H9 (cell line): ENCODE measurements around the gene TSPO. TPM values are rescaled to one million over a fixed set of nuclear protein-coding genes. Genes with fewer than 3 reads are reported as not detected.

Experiments used
- DNase-seq: peaks from one replicate; pipeline ENCODE4 v3.0.0-alpha.2; 2017
- H2AFZ ChIP-seq: one replicate; pipeline ENCODE4 v1.6.1; 2013; ENCODE audit warnings: mild to moderate bottlenecking, low read length, control low read depth, moderate library complexity
- H2AK5ac ChIP-seq: 2 replicates; pipeline ENCODE4 v1.6.1; 2013; ENCODE audit warnings: low read length, control low read depth, mixed read lengths; ENCODE audit not compliant: insufficient read length
- H2BK120ac ChIP-seq: one replicate; pipeline ENCODE4 v1.6.1; 2013; ENCODE audit warnings: low read depth, mild to moderate bottlenecking, low read length, control low read depth, inconsistent platforms; ENCODE audit not compliant: poor library complexity, severe bottlenecking
- H2BK12ac ChIP-seq: 2 replicates; pipeline ENCODE4 v1.6.1; 2013; ENCODE audit warnings: low read length, control low read depth, mixed read lengths, low read depth; ENCODE audit not compliant: insufficient read length
- H2BK15ac ChIP-seq: 2 replicates; pipeline ENCODE4 v1.6.1; 2013; ENCODE audit warnings: low read depth, low read length, control low read depth
- H2BK20ac ChIP-seq: one replicate; pipeline ENCODE4 v1.6.1; 2013; ENCODE audit warnings: low read depth, mild to moderate bottlenecking, low read length, control low read depth, inconsistent platforms; ENCODE audit not compliant: poor library complexity, severe bottlenecking
- H2BK5ac ChIP-seq: 2 replicates; pipeline ENCODE4 v1.6.1; 2013; ENCODE audit warnings: low read length, control low read depth, mixed read lengths; ENCODE audit not compliant: insufficient read length
- H3K14ac ChIP-seq: 2 replicates; pipeline ENCODE4 v1.6.1; 2013; ENCODE audit warnings: low read length, control low read depth; ENCODE audit not compliant: insufficient read depth
- H3K18ac ChIP-seq: 2 replicates; pipeline ENCODE4 v1.6.1; 2013; ENCODE audit warnings: low read depth, mild to moderate bottlenecking, mixed read lengths, low read length, control low read depth; ENCODE audit not compliant: insufficient read length
- H3K23ac ChIP-seq: 2 replicates; pipeline ENCODE4 v1.6.1; 2013; ENCODE audit warnings: low read length, control low read depth, mixed read lengths, low read depth; ENCODE audit not compliant: insufficient read length
- H3K23me2 ChIP-seq: 2 replicates; pipeline ENCODE4 v1.6.1; 2013; ENCODE audit warnings: low read depth, mild to moderate bottlenecking, mixed read lengths, low read length, control low read depth; ENCODE audit not compliant: insufficient read length, poor library complexity, severe bottlenecking
- H3K27ac ChIP-seq: 2 replicates; pipeline ENCODE4 v1.5.1; 2013; ENCODE audit warnings: low read length, control low read depth, mixed read lengths, low read depth; ENCODE audit not compliant: insufficient read length
- H3K27me3 ChIP-seq: 2 replicates; pipeline ENCODE4 v1.6.1; 2013; ENCODE audit warnings: low read length, control low read depth, inconsistent platforms; ENCODE audit not compliant: insufficient read depth
- H3K4ac ChIP-seq: 2 replicates; pipeline ENCODE4 v1.6.1; 2013; ENCODE audit warnings: low read depth, mild to moderate bottlenecking, control low read depth, inconsistent platforms, low read length, moderate library complexity
- H3K4me1 ChIP-seq: 2 replicates; pipeline ENCODE4 v1.6.1; 2013; ENCODE audit warnings: low read length, control low read depth, inconsistent platforms; ENCODE audit not compliant: insufficient read depth
- H3K4me2 ChIP-seq: 2 replicates; pipeline ENCODE4 v1.6.1; 2013; ENCODE audit warnings: low read length, control low read depth, mixed read lengths; ENCODE audit not compliant: insufficient read length, insufficient read depth
- H3K56ac ChIP-seq: 2 replicates; pipeline ENCODE4 v1.6.1; 2013; ENCODE audit warnings: low read depth, mild to moderate bottlenecking, mixed read lengths, low read length, control low read depth; ENCODE audit not compliant: insufficient read length
- H3K79me1 ChIP-seq: 2 replicates; pipeline ENCODE4 v1.6.1; 2013; ENCODE audit warnings: low read depth, mild to moderate bottlenecking, moderate library complexity, low read length, control low read depth, inconsistent platforms; ENCODE audit not compliant: insufficient read depth, poor library complexity, severe bottlenecking
- H3K79me2 ChIP-seq: 2 replicates; pipeline ENCODE4 v1.6.1; 2013; ENCODE audit warnings: low read length, control low read depth, inconsistent platforms; ENCODE audit not compliant: insufficient read depth
- H3K9ac ChIP-seq: 2 replicates; pipeline ENCODE4 v1.6.1; 2013; ENCODE audit warnings: low read length, control low read depth, mixed read lengths; ENCODE audit not compliant: insufficient read length; ENCODE audit errors: extremely low read depth
- H3K9me3 ChIP-seq: one replicate; pipeline ENCODE4 v1.6.1; 2013; ENCODE audit warnings: low read depth, low read length, inconsistent platforms; ENCODE audit not compliant: control insufficient read depth
- H3T11ph ChIP-seq: one replicate; pipeline ENCODE4 v1.6.1; 2013; ENCODE audit warnings: mild to moderate bottlenecking, low read length, control low read depth, inconsistent platforms
- H4K20me1 ChIP-seq: one replicate; pipeline ENCODE4 v1.6.1; 2013; ENCODE audit not compliant: control insufficient read depth, insufficient read length, insufficient read depth
- H4K5ac ChIP-seq: 2 replicates; pipeline ENCODE4 v1.6.1; 2013; ENCODE audit warnings: low read depth, mild to moderate bottlenecking, mixed read lengths, low read length, control low read depth; ENCODE audit not compliant: insufficient read length
- H4K8ac ChIP-seq: replicated peaks from 2 replicates; pipeline ENCODE4 v1.6.1; 2013; ENCODE audit warnings: low read length, control low read depth, mixed read lengths, low read depth; ENCODE audit not compliant: insufficient read length
- H4K91ac ChIP-seq: 2 replicates; pipeline ENCODE4 v1.6.1; 2013; ENCODE audit warnings: low read depth, mild to moderate bottlenecking, moderate library complexity, mixed read lengths, low read length, control low read depth; ENCODE audit not compliant: insufficient read length
- H3K27ac Mint-ChIP-seq, 3 experiments: 2 replicates in 2 of 3; 3 replicates in 1 of 3; pipeline ENCODE4 v1.8.0; 2020 to 2021; ENCODE audit warnings: mixed read lengths in 3 of 3, mild to moderate bottlenecking in 1 of 3, moderate library complexity in 1 of 3
- H3K27me3 Mint-ChIP-seq: 2 replicates; pipeline ENCODE4 v1.8.0; 2021; ENCODE audit warnings: low read depth, mild to moderate bottlenecking, moderate library complexity, mixed read lengths
- H3K36me3 Mint-ChIP-seq, 3 experiments: 2 replicates in 2 of 3; 3 replicates in 1 of 3; pipeline ENCODE4 v1.8.0; 2020 to 2021; ENCODE audit warnings: low read depth in 3 of 3, mixed read lengths in 3 of 3; ENCODE audit not compliant: insufficient read depth in 1 of 3
- H3K4me1 Mint-ChIP-seq, 2 experiments: 2 replicates each; pipeline ENCODE4 v1.8.0; 2020; ENCODE audit warnings: mixed read lengths in 2 of 2
- H3K4me3 Mint-ChIP-seq, 2 experiments: 2 replicates in 1 of 2; 3 replicates in 1 of 2; pipeline ENCODE4 v1.8.0; 2020 to 2021; ENCODE audit warnings: mild to moderate bottlenecking in 2 of 2, mixed read lengths in 2 of 2, moderate library complexity in 1 of 2
- H3K9me3 Mint-ChIP-seq, 2 experiments: 2 replicates in 1 of 2; 3 replicates in 1 of 2; pipeline ENCODE4 v1.8.0; 2020; ENCODE audit warnings: mild to moderate bottlenecking in 2 of 2, mixed read lengths in 2 of 2, moderate library complexity in 1 of 2
- WGBS: extraction: QIAGEN DNeasy Blood & Tissue Kit; methylation state at CpG from one replicate; pipeline ENCODE4 v1.1.7; 2013; ENCODE audit warnings: missing lambda C conversion rate, low lambda C conversion rate, mixed read lengths; ENCODE audit not compliant: insufficient read length; ENCODE audit errors: extremely low coverage; 5-methylcytosine and 5-hydroxymethylcytosine counted together
- total RNA-seq: library from RNA; stranded (reverse); gene quantifications from 2 replicates; pipeline ENCODE4 v1.2.1, GENCODE V29; 2021
- TF ChIP-seq, protein P1 (sequence below): fragments of 200-600 bp; sonication (generic); conservative IDR thresholded peaks from 3 replicates; pipeline ENCODE4 v1.8.0; 2021; ENCODE audit warnings: antibody characterized with exemption, mild to moderate bottlenecking

Gene TSPO
- total RNA-seq, 1 experiment from 2014 or later, result 14.8 TPM

- WGBS, result no CpG with 5 or more reads among the region's 8 CpGs
- Histone ChIP-seq H4K91ac (no peak overlapping the region), H4K20me1 (no peaks in the 10 kb centered on the region), H2BK20ac (no peak overlapping the region), H3K79me1 (no peaks in the 10 kb centered on the region), H3K23me2 (no peaks in the 10 kb centered on the region), H3K9ac (no peak overlapping the region), H3K9me3 (no peaks in the 10 kb centered on the region), H4K8ac (no peak overlapping the region), H3K4me1 (no peaks in the 10 kb centered on the region), H3T11ph (no peak overlapping the region), H3K18ac (no peak overlapping the region), H3K56ac (no peak overlapping the region), H2BK120ac (no peak overlapping the region), H2BK15ac (no peak overlapping the region), H2BK12ac (no peak overlapping the region), H4K5ac (no peak overlapping the region), H2AFZ (no peak overlapping the region), H3K4me2 (no peak overlapping the region), H3K27me3 (no peaks in the 10 kb centered on the region), H3K23ac (no peak overlapping the region), H2BK5ac (no peak overlapping the region), H3K14ac (no peak overlapping the region; the same call in 1 of the 2 replicates), H2AK5ac (no peak overlapping the region), H3K79me2 (no peaks in the 10 kb centered on the region), H3K27ac (no peak overlapping the region), H3K4ac (no peak overlapping the region)
- TF ChIP-seq, protein P1, sequence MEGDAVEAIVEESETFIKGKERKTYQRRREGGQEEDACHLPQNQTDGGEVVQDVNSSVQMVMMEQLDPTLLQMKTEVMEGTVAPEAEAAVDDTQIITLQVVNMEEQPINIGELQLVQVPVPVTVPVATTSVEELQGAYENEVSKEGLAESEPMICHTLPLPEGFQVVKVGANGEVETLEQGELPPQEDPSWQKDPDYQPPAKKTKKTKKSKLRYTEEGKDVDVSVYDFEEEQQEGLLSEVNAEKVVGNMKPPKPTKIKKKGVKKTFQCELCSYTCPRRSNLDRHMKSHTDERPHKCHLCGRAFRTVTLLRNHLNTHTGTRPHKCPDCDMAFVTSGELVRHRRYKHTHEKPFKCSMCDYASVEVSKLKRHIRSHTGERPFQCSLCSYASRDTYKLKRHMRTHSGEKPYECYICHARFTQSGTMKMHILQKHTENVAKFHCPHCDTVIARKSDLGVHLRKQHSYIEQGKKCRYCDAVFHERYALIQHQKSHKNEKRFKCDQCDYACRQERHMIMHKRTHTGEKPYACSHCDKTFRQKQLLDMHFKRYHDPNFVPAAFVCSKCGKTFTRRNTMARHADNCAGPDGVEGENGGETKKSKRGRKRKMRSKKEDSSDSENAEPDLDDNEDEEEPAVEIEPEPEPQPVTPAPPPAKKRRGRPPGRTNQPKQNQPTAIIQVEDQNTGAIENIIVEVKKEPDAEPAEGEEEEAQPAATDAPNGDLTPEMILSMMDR, result no peak
- peaks cover 4% of the 10 kb centered on the region for H3K27me3 Mint-ChIP-seq
- H3K27ac Mint-ChIP-seq, result peak overlapping the region in 1 of 3 experiments; percentile 35; a peak in 1 of 7 replicates
- H3K4me3 Mint-ChIP-seq, result no peak overlapping the region
- DNase-seq, result no peak
- peaks cover 0 to 17% of the 10 kb centered on the region in 2 experiments; a peak in 2 of 4 replicates for H3K4me1 Mint-ChIP-seq
- no peaks in the 10 kb centered on the region for H3K36me3 Mint-ChIP-seq
- no peaks in the 10 kb centered on the region for H3K9me3 Mint-ChIP-seq
Measured at GRCh38 chr22:43160497-43161126, 9.3 kb downstream of the TSPO start.
